GM23338 (cell line): Measurements from ENCODE around the gene PDE4D. TPM values are rescaled to one million over a fixed set of nuclear protein-coding genes. Genes with fewer than 3 reads are reported as not detected.

Source experiments
- ATAC-seq: fragments of 200-7000 bp; cut with Tn5 transposase; 3 replicates; pipeline ENCODE4 v1.9.1; 2020
- DNase-seq: peaks from one replicate; pipeline ENCODE4 v3.0.0-alpha.2; 2015; ENCODE audit warnings: low spot score
- H2AFZ ChIP-seq: fragments of 200-600 bp; sonication (generic); 2 replicates; pipeline ENCODE4 v1.8.0; 2016; ENCODE audit warnings: antibody characterized with exemption, mild to moderate bottlenecking, moderate library complexity
- H3F3A ChIP-seq: fragments of 200-600 bp; sonication (generic); replicated peaks from 2 replicates; pipeline ENCODE4 v1.8.0; 2017; ENCODE audit warnings: antibody characterized with exemption, mixed run types, low read depth
- H3K27ac ChIP-seq: fragments of 200-600 bp; sonication (generic); 2 replicates; pipeline ENCODE4 v1.6.1; 2016; ENCODE audit warnings: low read depth
- H3K27me3 ChIP-seq: fragments of 200-600 bp; sonication (generic); 2 replicates; pipeline ENCODE4 v1.8.0; 2016; ENCODE audit warnings: mild to moderate bottlenecking, mixed run types, moderate library complexity; ENCODE audit not compliant: insufficient read depth
- H3K36me3 ChIP-seq: fragments of 200-600 bp; sonication (generic); 2 replicates; pipeline ENCODE4 v1.8.0; 2016; ENCODE audit warnings: mild to moderate bottlenecking; ENCODE audit not compliant: insufficient read depth
- H3K4me1 ChIP-seq: fragments of 200-600 bp; sonication (generic); 2 replicates; pipeline ENCODE4 v1.8.0; 2016; ENCODE audit warnings: mild to moderate bottlenecking, moderate library complexity; ENCODE audit not compliant: insufficient read depth
- H3K4me2 ChIP-seq: fragments of 200-600 bp; sonication (generic); 2 replicates; pipeline ENCODE4 v1.7.1; 2017; ENCODE audit warnings: mixed run types
- H3K4me3 ChIP-seq: fragments of 200-600 bp; sonication (generic); 2 replicates; pipeline ENCODE4 v1.6.1; 2016; ENCODE audit warnings: mixed run types
- H3K79me2 ChIP-seq: fragments of 200-600 bp; sonication (generic); replicated peaks from 2 replicates; pipeline ENCODE4 v1.8.0; 2017; ENCODE audit warnings: mild to moderate bottlenecking; ENCODE audit not compliant: insufficient read depth
- H3K9me2 ChIP-seq: fragments of 200-600 bp; sonication (generic); 2 replicates; pipeline ENCODE4 v1.8.0; 2017; ENCODE audit not compliant: insufficient read depth
- H4K20me1 ChIP-seq: fragments of 200-600 bp; sonication (generic); replicated peaks from 2 replicates; pipeline ENCODE4 v1.8.0; 2017; ENCODE audit warnings: mild to moderate bottlenecking; ENCODE audit not compliant: insufficient read depth
- H3K27ac Mint-ChIP-seq: 2 replicates; pipeline ENCODE4 v1.8.0; 2020; ENCODE audit warnings: inconsistent platforms, mild to moderate bottlenecking, moderate library complexity, mixed read lengths
- H3K27me3 Mint-ChIP-seq: 3 replicates; pipeline ENCODE4 v1.8.0; 2022; ENCODE audit warnings: low read depth, mild to moderate bottlenecking, moderate library complexity, mixed read lengths, inconsistent platforms; ENCODE audit not compliant: insufficient read depth, poor library complexity
- H3K36me3 Mint-ChIP-seq: 3 replicates; pipeline ENCODE4 v1.8.0; 2021; ENCODE audit warnings: low read depth, mild to moderate bottlenecking, inconsistent platforms, moderate library complexity, mixed read lengths
- H3K4me1 Mint-ChIP-seq: 3 replicates; pipeline ENCODE4 v1.8.0; 2020; ENCODE audit warnings: mild to moderate bottlenecking, inconsistent platforms, mixed read lengths
- H3K4me3 Mint-ChIP-seq: 3 replicates; pipeline ENCODE4 v1.8.0; 2021; ENCODE audit warnings: moderate library complexity, mild to moderate bottlenecking, inconsistent platforms, mixed read lengths
- H3K9me3 Mint-ChIP-seq: 3 replicates; pipeline ENCODE4 v1.8.0; 2020; ENCODE audit warnings: moderate library complexity, mild to moderate bottlenecking, inconsistent platforms, mixed read lengths
- CREB1 ChIP-seq: fragments of 250-450 bp; sonication (Bioruptor Pico); IDR thresholded peaks from 2 replicates; pipeline ENCODE4 v1.5.0; 2020; ENCODE audit warnings: low read depth, mild to moderate bottlenecking, moderate library complexity
- EZH2 ChIP-seq: fragments of 200-600 bp; sonication (generic); IDR thresholded peaks from one replicate; pipeline ENCODE4 v1.8.0; 2017; ENCODE audit warnings: antibody characterized with exemption, mild to moderate bottlenecking, low read depth; ENCODE audit not compliant: unreplicated experiment
- EZH2phosphoT487 ChIP-seq: fragments of 200-600 bp; sonication (generic); IDR thresholded peaks from one replicate; pipeline ENCODE4 v1.8.1; 2018; ENCODE audit warnings: antibody characterized with exemption; ENCODE audit not compliant: unreplicated experiment
- JUNB ChIP-seq: IDR thresholded peaks from one replicate; pipeline ENCODE4 v1.6.1; 2016; ENCODE audit warnings: antibody characterized with exemption; ENCODE audit not compliant: unreplicated experiment
- NANOG ChIP-seq: IDR thresholded peaks from 2 replicates; pipeline ENCODE4 v1.6.1; 2016; ENCODE audit warnings: antibody characterized with exemption, borderline replicate concordance
- POLR2AphosphoS5 ChIP-seq: IDR thresholded peaks from 2 replicates; pipeline ENCODE4 v1.6.1; 2016; ENCODE audit warnings: antibody characterized with exemption, low read depth
- STAT1 ChIP-seq: IDR thresholded peaks from one replicate; pipeline ENCODE4 v1.6.1; 2016; ENCODE audit warnings: antibody characterized with exemption; ENCODE audit not compliant: unreplicated experiment
- ZNF114 ChIP-seq: fragments of 250-450 bp; sonication (Bioruptor Pico); IDR thresholded peaks from 2 replicates; pipeline ENCODE4 v1.5.0; 2020; ENCODE audit warnings: mild to moderate bottlenecking, moderate library complexity
- ZNF331 ChIP-seq: fragments of 250-450 bp; sonication (Bioruptor Pico); IDR thresholded peaks from 2 replicates; pipeline ENCODE4 v1.5.0; 2020; ENCODE audit warnings: low read depth, mild to moderate bottlenecking, moderate library complexity
- polyA plus RNA-seq: library from polyadenylated mRNA; unstranded; fragments of >200 nt; fragmentation: Nextera tagmentation; extraction: Ambion mirVana; gene quantifications from 2 replicates; pipeline ENCODE4 v1.2.1, GENCODE V29; 2016
- total RNA-seq: library from RNA; depleted of rRNA; stranded (reverse); fragments of >200 nt; shearing (Covaris generic); gene quantifications from 2 replicates; pipeline ENCODE4 v1.2.3, GENCODE V29; 2014
- TF ChIP-seq, protein P1 (sequence below): IDR thresholded peaks from one replicate; pipeline ENCODE4 v1.6.1; 2018; ENCODE audit warnings: antibody characterized with exemption; ENCODE audit not compliant: unreplicated experiment
- TF ChIP-seq, protein P2 (sequence below): fragments of 250-450 bp; sonication (Bioruptor Pico); IDR thresholded peaks from 2 replicates; pipeline ENCODE4 v1.5.0; 2020; ENCODE audit warnings: mild to moderate bottlenecking, moderate library complexity
- TF ChIP-seq, protein P3 (sequence below): IDR thresholded peaks from 2 replicates; pipeline ENCODE4 v1.6.1; 2016; ENCODE audit warnings: antibody characterized with exemption
- TF ChIP-seq, protein P4 (sequence below), 2 experiments: fragments of 200-600 bp in 1 of 2; sonication (generic) in 1 of 2; conservative IDR thresholded peaks; 2 replicates each; pipeline versions ENCODE4 v1.5.1 to v1.6.1; 2016 to 2017; ENCODE audit warnings: antibody characterized with exemption in 2 of 2, low read depth in 2 of 2, mild to moderate bottlenecking in 2 of 2, moderate library complexity in 1 of 2

PDE4D gene
- total and polyA plus RNA-seq, 2 experiments from 2014 or later, result 2.1 to 4.7 TPM

DNA sequence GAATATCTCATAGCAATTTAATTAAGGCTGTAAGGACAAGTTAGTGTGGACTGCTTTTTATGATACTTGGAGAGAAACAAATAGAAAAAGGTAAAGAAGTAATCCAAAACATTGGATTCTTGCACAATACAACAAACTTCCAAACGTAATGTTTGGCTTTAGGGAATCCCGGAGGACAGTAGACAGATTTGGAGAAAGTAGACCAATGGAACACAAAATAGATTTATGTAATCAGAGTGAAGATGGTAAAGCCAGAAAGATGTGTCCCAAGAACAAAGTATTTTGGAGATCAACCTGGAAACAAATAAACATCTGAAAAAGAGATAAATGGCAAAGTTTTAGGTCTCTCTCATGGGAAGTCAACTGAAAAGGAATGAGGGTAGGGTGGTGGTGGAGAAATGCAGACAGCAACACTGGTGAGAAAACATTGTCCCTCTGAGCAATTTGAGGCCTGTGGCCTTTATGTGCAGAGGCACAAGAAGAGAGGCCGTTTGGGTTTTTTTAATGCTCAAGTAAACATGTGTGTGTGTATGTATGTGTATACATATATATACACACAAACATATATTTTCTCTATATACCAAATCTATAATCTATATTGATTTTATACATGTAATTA, 620.6 kb downstream of the PDE4D start:
- no peaks in the 10 kb centered on the region for H3K79me2 ChIP-seq

More for the DNA sequence above, 620.6 kb downstream of the PDE4D start:
- no peak overlapping the region for H3K27ac Mint-ChIP-seq
- H3K27me3 ChIP-seq, result no peaks in the 10 kb centered on the region
- no peak for ATAC-seq
- no peaks in the 10 kb centered on the region for H3F3A ChIP-seq
- H3K4me1 Mint-ChIP-seq, result peaks cover 13% of the 10 kb centered on the region
- no peak overlapping the region for H3K4me3 ChIP-seq
- H3K4me1 ChIP-seq, result peaks cover 17% of the 10 kb centered on the region; the same call in 1 of the 2 replicates
- H2AFZ ChIP-seq, result no peak overlapping the region
- no peaks in the 10 kb centered on the region for H3K36me3 Mint-ChIP-seq
- no peak for TF ChIP-seq JUNB
- TF ChIP-seq CREB1 (CRISPR knock-in tag), result no peak
- TF ChIP-seq, protein P1, sequence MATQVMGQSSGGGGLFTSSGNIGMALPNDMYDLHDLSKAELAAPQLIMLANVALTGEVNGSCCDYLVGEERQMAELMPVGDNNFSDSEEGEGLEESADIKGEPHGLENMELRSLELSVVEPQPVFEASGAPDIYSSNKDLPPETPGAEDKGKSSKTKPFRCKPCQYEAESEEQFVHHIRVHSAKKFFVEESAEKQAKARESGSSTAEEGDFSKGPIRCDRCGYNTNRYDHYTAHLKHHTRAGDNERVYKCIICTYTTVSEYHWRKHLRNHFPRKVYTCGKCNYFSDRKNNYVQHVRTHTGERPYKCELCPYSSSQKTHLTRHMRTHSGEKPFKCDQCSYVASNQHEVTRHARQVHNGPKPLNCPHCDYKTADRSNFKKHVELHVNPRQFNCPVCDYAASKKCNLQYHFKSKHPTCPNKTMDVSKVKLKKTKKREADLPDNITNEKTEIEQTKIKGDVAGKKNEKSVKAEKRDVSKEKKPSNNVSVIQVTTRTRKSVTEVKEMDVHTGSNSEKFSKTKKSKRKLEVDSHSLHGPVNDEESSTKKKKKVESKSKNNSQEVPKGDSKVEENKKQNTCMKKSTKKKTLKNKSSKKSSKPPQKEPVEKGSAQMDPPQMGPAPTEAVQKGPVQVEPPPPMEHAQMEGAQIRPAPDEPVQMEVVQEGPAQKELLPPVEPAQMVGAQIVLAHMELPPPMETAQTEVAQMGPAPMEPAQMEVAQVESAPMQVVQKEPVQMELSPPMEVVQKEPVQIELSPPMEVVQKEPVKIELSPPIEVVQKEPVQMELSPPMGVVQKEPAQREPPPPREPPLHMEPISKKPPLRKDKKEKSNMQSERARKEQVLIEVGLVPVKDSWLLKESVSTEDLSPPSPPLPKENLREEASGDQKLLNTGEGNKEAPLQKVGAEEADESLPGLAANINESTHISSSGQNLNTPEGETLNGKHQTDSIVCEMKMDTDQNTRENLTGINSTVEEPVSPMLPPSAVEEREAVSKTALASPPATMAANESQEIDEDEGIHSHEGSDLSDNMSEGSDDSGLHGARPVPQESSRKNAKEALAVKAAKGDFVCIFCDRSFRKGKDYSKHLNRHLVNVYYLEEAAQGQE, result no peak
- no peak for TF ChIP-seq NANOG
- TF ChIP-seq ZNF114 (CRISPR knock-in tag), result no peak
- TF ChIP-seq STAT1, result no peak
- TF ChIP-seq EZH2phosphoT487, result no peak
- TF ChIP-seq POLR2AphosphoS5, result no peak
- TF ChIP-seq, protein P2, sequence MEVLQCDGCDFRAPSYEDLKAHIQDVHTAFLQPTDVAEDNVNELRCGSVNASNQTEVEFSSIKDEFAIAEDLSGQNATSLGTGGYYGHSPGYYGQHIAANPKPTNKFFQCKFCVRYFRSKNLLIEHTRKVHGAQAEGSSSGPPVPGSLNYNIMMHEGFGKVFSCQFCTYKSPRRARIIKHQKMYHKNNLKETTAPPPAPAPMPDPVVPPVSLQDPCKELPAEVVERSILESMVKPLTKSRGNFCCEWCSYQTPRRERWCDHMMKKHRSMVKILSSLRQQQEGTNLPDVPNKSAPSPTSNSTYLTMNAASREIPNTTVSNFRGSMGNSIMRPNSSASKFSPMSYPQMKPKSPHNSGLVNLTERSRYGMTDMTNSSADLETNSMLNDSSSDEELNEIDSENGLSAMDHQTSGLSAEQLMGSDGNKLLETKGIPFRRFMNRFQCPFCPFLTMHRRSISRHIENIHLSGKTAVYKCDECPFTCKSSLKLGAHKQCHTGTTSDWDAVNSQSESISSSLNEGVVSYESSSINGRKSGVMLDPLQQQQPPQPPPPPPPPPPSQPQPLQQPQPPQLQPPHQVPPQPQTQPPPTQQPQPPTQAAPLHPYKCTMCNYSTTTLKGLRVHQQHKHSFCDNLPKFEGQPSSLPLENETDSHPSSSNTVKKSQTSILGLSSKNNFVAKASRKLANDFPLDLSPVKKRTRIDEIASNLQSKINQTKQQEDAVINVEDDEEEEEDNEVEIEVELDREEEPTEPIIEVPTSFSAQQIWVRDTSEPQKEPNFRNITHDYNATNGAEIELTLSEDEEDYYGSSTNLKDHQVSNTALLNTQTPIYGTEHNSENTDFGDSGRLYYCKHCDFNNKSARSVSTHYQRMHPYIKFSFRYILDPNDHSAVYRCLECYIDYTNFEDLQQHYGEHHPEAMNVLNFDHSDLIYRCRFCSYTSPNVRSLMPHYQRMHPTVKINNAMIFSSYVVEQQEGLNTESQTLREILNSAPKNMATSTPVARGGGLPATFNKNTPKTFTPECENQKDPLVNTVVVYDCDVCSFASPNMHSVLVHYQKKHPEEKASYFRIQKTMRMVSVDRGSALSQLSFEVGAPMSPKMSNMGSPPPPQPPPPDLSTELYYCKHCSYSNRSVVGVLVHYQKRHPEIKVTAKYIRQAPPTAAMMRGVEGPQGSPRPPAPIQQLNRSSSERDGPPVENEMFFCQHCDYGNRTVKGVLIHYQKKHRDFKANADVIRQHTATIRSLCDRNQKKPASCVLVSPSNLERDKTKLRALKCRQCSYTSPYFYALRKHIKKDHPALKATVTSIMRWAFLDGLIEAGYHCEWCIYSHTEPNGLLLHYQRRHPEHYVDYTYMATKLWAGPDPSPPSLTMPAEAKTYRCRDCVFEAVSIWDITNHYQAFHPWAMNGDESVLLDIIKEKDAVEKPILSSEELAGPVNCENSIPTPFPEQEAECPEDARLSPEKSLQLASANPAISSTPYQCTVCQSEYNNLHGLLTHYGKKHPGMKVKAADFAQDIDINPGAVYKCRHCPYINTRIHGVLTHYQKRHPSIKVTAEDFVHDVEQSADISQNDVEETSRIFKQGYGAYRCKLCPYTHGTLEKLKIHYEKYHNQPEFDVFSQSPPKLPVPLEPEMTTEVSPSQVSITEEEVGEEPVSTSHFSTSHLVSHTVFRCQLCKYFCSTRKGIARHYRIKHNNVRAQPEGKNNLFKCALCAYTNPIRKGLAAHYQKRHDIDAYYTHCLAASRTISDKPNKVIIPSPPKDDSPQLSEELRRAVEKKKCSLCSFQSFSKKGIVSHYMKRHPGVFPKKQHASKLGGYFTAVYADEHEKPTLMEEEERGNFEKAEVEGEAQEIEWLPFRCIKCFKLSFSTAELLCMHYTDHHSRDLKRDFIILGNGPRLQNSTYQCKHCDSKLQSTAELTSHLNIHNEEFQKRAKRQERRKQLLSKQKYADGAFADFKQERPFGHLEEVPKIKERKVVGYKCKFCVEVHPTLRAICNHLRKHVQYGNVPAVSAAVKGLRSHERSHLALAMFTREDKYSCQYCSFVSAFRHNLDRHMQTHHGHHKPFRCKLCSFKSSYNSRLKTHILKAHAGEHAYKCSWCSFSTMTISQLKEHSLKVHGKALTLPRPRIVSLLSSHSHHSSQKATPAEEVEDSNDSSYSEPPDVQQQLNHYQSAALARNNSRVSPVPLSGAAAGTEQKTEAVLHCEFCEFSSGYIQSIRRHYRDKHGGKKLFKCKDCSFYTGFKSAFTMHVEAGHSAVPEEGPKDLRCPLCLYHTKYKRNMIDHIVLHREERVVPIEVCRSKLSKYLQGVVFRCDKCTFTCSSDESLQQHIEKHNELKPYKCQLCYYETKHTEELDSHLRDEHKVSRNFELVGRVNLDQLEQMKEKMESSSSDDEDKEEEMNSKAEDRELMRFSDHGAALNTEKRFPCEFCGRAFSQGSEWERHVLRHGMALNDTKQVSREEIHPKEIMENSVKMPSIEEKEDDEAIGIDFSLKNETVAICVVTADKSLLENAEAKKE (CRISPR knock-in tag), result no peak
- no peak for TF ChIP-seq EZH2
- TF ChIP-seq, protein P3, sequence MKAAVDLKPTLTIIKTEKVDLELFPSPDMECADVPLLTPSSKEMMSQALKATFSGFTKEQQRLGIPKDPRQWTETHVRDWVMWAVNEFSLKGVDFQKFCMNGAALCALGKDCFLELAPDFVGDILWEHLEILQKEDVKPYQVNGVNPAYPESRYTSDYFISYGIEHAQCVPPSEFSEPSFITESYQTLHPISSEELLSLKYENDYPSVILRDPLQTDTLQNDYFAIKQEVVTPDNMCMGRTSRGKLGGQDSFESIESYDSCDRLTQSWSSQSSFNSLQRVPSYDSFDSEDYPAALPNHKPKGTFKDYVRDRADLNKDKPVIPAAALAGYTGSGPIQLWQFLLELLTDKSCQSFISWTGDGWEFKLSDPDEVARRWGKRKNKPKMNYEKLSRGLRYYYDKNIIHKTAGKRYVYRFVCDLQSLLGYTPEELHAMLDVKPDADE, result no peak
- no peak for TF ChIP-seq ZNF331
- TF ChIP-seq, protein P4, sequence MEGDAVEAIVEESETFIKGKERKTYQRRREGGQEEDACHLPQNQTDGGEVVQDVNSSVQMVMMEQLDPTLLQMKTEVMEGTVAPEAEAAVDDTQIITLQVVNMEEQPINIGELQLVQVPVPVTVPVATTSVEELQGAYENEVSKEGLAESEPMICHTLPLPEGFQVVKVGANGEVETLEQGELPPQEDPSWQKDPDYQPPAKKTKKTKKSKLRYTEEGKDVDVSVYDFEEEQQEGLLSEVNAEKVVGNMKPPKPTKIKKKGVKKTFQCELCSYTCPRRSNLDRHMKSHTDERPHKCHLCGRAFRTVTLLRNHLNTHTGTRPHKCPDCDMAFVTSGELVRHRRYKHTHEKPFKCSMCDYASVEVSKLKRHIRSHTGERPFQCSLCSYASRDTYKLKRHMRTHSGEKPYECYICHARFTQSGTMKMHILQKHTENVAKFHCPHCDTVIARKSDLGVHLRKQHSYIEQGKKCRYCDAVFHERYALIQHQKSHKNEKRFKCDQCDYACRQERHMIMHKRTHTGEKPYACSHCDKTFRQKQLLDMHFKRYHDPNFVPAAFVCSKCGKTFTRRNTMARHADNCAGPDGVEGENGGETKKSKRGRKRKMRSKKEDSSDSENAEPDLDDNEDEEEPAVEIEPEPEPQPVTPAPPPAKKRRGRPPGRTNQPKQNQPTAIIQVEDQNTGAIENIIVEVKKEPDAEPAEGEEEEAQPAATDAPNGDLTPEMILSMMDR (conservative IDR thresholded peaks at IDR 0.05; ENCODE audit: low read depth in 2 of 2), result no peak
- no peaks in the 10 kb centered on the region for H3K9me2 ChIP-seq
- no peak overlapping the region for H3K4me2 ChIP-seq
- H3K4me3 Mint-ChIP-seq, result no peak overlapping the region
- no peak overlapping the region for H3K27ac ChIP-seq
- H3K27me3 Mint-ChIP-seq, result no peaks in the 10 kb centered on the region
- H3K9me3 Mint-ChIP-seq, result no peaks in the 10 kb centered on the region
- no peaks in the 10 kb centered on the region for H3K36me3 ChIP-seq
- no peak for DNase-seq
- no peaks in the 10 kb centered on the region for H4K20me1 ChIP-seq
